ENCODE measurements around the gene ITPR2.

DNA sequence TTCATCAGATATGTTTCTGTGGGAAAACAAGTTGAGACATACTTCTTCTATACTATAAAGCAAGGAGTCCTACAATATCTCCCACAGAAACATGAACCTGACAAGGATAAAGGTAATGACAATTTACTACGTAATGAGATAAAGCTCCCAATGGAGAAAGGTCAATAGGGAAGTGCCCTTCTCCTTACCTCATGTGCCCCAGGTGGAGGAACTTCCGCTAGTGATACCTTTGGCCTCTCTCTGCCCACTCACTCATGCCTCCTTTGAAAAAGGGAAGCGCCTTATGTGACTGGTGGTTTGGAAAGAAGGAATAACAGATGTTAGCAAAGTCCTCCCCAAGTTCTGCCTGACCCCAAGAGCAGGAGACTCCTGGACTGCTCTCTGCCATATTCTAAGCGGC, 305.3 kb downstream of the ITPR2 start:
- TF ChIP-seq, protein P1, sequence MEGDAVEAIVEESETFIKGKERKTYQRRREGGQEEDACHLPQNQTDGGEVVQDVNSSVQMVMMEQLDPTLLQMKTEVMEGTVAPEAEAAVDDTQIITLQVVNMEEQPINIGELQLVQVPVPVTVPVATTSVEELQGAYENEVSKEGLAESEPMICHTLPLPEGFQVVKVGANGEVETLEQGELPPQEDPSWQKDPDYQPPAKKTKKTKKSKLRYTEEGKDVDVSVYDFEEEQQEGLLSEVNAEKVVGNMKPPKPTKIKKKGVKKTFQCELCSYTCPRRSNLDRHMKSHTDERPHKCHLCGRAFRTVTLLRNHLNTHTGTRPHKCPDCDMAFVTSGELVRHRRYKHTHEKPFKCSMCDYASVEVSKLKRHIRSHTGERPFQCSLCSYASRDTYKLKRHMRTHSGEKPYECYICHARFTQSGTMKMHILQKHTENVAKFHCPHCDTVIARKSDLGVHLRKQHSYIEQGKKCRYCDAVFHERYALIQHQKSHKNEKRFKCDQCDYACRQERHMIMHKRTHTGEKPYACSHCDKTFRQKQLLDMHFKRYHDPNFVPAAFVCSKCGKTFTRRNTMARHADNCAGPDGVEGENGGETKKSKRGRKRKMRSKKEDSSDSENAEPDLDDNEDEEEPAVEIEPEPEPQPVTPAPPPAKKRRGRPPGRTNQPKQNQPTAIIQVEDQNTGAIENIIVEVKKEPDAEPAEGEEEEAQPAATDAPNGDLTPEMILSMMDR (IDR thresholded peaks at IDR 0.05) = no peak
- TF ChIP-seq POLR2A (IDR thresholded peaks at IDR 0.05) = no peak

Measured in adrenal gland (tissue), 5 donors.